Activated naive CD8-positive, alpha-beta T cell treated with anti-CD3 and anti-CD28 coated beads for 36 hours (primary cell): ENCODE measurements around the gene FLVCR2. TPM values are rescaled to one million over a fixed set of nuclear protein-coding genes. Genes with fewer than 3 reads are reported as not detected.

Experiments used
- DNase-seq: peaks from one replicate; pipeline ENCODE4 v3.0.0; 2021
- H3K27ac Mint-ChIP-seq: one replicate; pipeline ENCODE4 v1.8.0; 2022; ENCODE audit warnings: mild to moderate bottlenecking, moderate library complexity, mixed read lengths
- H3K27me3 Mint-ChIP-seq: one replicate; pipeline ENCODE4 v1.8.0; 2022; ENCODE audit warnings: mild to moderate bottlenecking, mixed read lengths
- H3K36me3 Mint-ChIP-seq: one replicate; pipeline ENCODE4 v1.8.0; 2021; ENCODE audit warnings: mild to moderate bottlenecking, mixed read lengths
- H3K4me1 Mint-ChIP-seq: one replicate; pipeline ENCODE4 v1.8.0; 2021; ENCODE audit warnings: mixed read lengths
- H3K4me3 Mint-ChIP-seq: one replicate; pipeline ENCODE4 v1.8.0; 2022; ENCODE audit warnings: mild to moderate bottlenecking, moderate library complexity, mixed read lengths
- H3K9me3 Mint-ChIP-seq: one replicate; pipeline ENCODE4 v1.8.0; 2022; ENCODE audit warnings: mixed read lengths
- total RNA-seq, 2 experiments: library from RNA; stranded (reverse); gene quantifications; one replicate each; pipeline ENCODE4 v1.2.3, GENCODE V29; 2021

Gene FLVCR2
- total RNA-seq, 2 experiments from 2014 or later: 0.64 to 0.78 TPM

DNA sequence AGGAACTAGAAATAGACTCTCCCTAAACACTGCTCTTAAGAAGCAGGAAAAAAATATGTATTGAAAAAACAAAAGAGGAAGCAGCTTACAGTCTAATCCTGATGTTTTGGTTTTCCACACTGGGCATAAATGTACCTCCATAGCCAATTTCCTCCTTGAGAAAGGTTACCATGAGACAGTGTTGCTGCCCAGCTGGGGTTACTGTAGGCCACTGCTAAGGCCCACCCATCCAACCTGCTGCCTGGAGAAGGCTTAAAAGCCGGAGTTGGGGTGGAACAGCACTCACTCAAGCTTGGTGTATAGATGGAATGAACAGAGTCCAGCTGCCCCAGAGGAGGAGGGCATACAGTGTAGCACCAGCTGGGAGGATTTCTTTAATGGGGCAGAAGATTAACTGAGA, 41.1 kb downstream of the FLVCR2 start:
- Mint-ChIP-seq H3K27me3 (no peaks in the 10 kb centered on the region), H3K9me3 (no peaks in the 10 kb centered on the region), H3K4me1 (no peaks in the 10 kb centered on the region), H3K27ac (no peak overlapping the region), H3K36me3 (no peaks in the 10 kb centered on the region), H3K4me3 (no peak overlapping the region)
- no peak for DNase-seq

DNA sequence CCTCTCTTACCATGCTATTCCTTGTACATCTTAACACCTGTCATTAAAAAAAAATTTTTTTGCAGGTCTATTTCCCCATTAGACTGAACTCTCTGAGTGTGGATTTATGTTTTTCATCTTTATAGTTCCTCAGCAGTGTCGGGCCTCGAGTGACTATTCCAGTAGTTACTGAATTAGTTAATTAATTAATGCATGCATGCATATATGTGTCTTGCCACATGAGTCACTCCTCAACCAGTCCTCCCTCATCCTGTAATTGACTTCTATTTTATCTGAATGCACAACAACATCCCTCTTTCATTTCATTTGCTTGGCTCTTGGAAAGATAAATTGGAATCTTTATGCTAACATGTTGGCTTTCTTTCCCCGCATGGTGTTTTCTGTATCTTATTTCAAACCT, 46.6 kb downstream of the FLVCR2 start:
- no peaks in the 10 kb centered on the region for H3K27me3 Mint-ChIP-seq
- peaks cover 1% of the 10 kb centered on the region for H3K36me3 Mint-ChIP-seq
- no peaks in the 10 kb centered on the region for H3K4me1 Mint-ChIP-seq
- H3K4me3 Mint-ChIP-seq: no peak overlapping the region
- DNase-seq: no peak
- no peak overlapping the region for H3K27ac Mint-ChIP-seq
- H3K9me3 Mint-ChIP-seq: no peaks in the 10 kb centered on the region

DNA sequence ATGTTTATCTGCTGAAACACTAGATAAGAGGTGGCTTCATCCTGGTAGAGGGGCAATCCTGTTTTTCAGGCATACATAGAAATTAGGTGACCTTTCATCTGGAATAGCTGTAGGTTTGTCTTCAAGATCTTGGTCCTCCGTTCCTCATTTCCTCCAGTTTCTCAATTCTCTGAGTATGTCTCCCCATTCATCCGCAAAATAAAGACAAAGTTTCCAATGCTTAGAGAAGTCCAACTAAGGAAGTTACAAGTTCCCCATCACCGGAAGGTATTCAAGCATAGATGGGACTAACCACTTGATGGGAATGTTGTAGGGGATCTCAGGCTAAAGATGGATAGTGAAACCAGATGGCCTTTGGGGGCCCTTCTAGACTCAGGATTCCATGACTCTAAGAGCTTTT, 48.0 kb downstream of the FLVCR2 start:
- Mint-ChIP-seq H3K36me3 (peaks cover 1% of the 10 kb centered on the region), H3K9me3 (no peaks in the 10 kb centered on the region), H3K4me3 (no peak overlapping the region), H3K4me1 (no peaks in the 10 kb centered on the region), H3K27ac (no peak overlapping the region), H3K27me3 (no peaks in the 10 kb centered on the region)
- no peak for DNase-seq

DNA sequence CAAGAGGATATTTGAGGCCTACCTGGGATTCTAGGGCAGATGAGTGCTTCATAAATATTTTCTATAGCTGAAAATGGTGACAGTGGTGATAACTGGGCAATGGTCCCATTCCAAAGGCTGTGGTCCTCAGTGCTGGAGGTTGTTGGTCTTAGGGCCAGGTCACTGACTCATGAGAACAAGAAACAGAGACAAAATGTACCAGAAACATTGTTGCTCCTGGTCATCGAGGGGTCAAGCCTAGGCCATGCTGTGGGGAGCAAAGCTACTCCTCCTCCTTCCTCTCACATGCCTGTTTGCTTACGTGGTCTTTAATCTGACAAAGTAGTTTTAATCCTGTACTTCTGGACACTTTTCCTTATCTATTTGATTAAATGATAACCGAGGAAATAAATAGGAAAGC, 48.4 kb downstream of the FLVCR2 start:
- no peak for DNase-seq
- no peak overlapping the region for H3K27ac Mint-ChIP-seq
- no peak overlapping the region for H3K4me3 Mint-ChIP-seq
- no peaks in the 10 kb centered on the region for H3K27me3 Mint-ChIP-seq
- H3K36me3 Mint-ChIP-seq: peaks cover 1% of the 10 kb centered on the region
- H3K4me1 Mint-ChIP-seq: no peaks in the 10 kb centered on the region
- no peaks in the 10 kb centered on the region for H3K9me3 Mint-ChIP-seq

DNA sequence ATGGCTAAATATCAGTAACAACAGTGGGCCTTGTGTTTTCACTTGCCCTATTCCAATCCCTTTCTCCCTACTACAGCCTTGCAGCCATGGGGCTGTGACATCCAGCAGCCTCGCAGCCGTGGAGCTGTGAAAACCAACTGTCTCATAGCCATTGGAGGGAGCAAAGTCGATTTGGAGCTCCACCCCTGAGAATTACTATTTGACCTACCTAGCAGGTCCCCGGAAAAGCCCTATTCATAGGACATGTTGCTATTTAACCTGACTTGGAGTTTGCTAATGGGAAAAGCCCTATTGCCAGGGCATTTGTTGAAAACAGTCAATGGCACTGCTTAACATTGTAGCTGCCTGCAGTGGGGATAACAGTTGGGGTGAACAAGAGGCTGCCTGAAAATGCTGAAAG, 49.0 kb downstream of the FLVCR2 start:
- no peak for DNase-seq
- Mint-ChIP-seq H3K27me3 (no peaks in the 10 kb centered on the region), H3K27ac (no peak overlapping the region), H3K36me3 (peaks cover 1% of the 10 kb centered on the region), H3K9me3 (no peaks in the 10 kb centered on the region), H3K4me1 (no peaks in the 10 kb centered on the region), H3K4me3 (no peak overlapping the region)

DNA sequence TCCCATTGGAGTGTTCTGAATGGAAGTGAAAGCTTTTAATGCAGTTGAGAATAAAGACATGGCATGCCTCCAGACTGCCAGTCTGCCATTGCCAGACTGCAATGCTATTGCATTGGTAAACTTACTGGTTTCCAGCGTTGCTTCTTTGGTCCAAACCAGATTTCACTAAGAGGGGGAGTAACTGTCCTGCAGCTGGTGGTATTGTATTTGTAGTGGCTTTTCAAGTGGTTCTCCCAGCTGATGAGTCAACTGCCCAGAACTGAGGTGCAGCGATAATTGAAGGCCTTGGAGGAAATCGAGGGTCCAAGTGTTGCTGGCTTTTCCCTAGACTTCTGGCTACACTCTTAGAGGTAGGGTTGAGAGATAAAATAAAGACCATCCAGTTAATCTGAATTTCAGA, 50.4 kb downstream of the FLVCR2 start:
- Mint-ChIP-seq H3K27me3 (no peaks in the 10 kb centered on the region), H3K4me1 (no peaks in the 10 kb centered on the region), H3K9me3 (no peaks in the 10 kb centered on the region), H3K27ac (no peak overlapping the region), H3K36me3 (peaks cover 1% of the 10 kb centered on the region), H3K4me3 (no peak overlapping the region)
- no peak for DNase-seq

DNA sequence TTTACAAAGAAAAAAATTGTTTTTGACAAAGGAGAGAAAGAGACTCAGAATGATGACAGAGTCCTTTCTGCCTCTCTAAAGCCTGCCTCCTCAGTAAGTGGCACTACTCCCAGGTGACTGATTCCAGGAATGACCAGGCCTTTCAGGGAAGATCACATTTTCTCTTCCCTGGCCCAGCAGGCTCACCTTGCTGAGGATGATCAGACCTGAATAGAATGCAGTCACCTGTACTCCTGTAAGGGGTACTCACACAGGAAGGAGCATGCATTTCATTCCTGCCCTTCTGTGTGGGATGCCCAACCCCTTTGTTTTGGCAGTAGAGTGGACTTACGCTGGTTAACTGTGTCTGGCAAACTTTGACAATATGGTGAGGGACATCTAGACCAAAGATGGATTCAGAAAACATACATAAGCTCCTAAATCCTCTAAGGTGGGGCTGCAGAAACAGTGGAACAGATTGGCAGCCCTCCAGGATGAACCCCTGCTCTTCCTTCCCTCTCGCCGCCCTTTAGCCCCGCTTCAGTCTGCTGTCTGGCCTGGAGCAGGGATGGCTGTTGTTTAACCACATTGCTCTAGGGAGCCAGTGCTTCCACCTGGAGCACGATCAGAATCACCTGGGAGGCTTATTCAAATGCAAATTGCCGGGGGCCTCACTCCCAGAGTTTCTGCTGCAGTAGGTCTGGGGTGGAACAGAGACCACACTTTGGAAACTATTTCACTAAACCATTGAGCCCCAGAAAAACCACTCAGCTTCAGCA, 52.5 kb downstream of the FLVCR2 start:
- H3K27me3 Mint-ChIP-seq: no peaks in the 10 kb centered on the region
- H3K36me3 Mint-ChIP-seq: peaks cover 1% of the 10 kb centered on the region
- no peak overlapping the region for H3K27ac Mint-ChIP-seq
- no peaks in the 10 kb centered on the region for H3K9me3 Mint-ChIP-seq
- no peak for DNase-seq
- H3K4me1 Mint-ChIP-seq: no peaks in the 10 kb centered on the region
- H3K4me3 Mint-ChIP-seq: no peak overlapping the region

DNA sequence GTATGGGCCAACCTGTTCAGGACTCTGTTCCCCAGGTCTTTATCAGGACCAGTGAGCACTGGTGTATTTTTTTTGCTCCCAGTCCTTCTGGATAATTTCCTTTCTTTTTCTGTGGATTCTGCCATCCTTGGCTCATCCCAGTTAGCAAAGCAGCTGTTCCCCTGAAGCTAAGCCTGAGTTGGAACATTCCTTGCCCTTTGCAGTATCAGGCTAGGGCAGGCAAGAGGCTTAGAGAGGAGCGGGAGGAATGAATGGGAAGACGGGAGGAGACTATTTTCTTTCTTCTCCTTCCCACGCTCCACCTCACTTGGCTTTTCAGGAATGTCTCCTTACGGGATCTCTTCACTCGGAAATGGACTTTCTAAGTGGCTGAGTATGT, 53.0 kb downstream of the FLVCR2 start:
- Mint-ChIP-seq H3K27ac (no peak overlapping the region), H3K27me3 (no peaks in the 10 kb centered on the region), H3K36me3 (peaks cover 1% of the 10 kb centered on the region), H3K9me3 (no peaks in the 10 kb centered on the region), H3K4me1 (no peaks in the 10 kb centered on the region), H3K4me3 (no peak overlapping the region)
- no peak for DNase-seq

DNA sequence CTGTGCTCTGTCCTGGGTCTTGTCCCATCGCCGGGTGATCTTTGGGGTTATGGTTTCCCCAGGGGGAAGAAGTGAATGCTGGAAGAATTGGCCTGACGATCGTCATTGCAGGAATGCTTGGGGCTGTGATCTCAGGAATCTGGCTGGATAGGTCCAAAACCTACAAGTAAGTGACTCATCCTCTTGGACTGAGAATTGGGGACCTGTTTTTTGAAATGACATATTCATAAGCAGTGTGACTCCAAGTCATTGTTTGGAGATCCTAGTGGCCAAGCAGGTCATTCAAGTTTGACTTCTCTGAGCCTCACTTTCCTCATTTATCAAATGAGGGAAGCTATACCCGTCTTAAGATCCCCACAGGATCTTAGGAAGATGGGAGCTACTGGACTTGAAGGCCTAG, 56.4 kb downstream of the FLVCR2 start:
- Mint-ChIP-seq H3K36me3 (peaks cover 1% of the 10 kb centered on the region), H3K9me3 (no peaks in the 10 kb centered on the region), H3K27ac (no peak overlapping the region), H3K4me3 (no peak overlapping the region), H3K27me3 (no peaks in the 10 kb centered on the region), H3K4me1 (no peaks in the 10 kb centered on the region)
- DNase-seq: no peak

DNA sequence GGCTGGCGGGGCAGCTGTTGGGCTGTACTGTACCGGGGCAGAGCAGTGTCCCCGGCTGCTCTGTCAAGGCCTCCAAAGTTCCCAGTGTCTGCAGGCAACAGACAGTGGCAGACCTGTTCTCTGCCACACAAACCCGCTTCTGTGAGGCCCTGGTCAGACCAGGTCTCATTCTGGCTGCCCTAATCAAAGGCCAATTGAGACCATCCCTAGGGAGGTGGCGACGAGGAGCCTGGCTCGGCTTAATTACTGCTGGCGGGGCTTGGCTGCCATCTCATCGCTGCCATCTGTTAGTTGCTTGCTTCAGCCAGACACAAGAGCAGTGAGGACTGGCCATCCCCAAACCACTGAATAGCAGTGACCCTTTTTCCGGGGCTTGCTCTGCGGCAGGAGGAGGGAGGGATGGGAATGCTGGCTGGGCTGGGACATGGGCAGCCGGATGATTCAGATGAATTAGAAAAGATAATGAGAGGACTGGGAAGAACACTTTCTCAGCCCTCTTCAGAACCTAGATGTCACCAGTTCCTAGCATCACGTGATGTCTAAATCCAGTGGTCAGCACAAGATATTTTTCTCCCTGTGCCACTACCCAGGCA, 57.8 kb downstream of the FLVCR2 start:
- Mint-ChIP-seq H3K36me3 (peaks cover 1% of the 10 kb centered on the region), H3K4me3 (no peak overlapping the region), H3K4me1 (no peaks in the 10 kb centered on the region), H3K27ac (no peak overlapping the region), H3K9me3 (no peaks in the 10 kb centered on the region), H3K27me3 (no peaks in the 10 kb centered on the region)
- no peak for DNase-seq

DNA sequence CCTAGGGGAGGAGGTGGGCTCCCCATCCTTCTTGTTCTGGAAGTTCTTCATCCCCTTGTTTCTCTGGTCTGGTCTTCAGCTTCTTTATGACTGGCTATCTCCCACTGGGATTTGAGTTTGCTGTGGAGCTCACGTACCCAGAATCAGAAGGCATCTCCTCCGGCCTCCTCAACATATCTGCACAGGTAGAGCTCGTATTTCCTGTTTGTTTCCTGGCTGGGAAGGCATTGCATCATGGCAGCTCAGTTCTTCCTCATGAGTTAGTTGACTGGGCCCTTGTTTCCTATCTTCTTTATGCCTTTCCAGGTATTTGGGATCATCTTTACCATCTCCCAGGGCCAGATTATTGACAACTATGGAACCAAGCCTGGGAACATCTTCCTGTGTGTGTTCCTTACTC, 62.5 kb downstream of the FLVCR2 start:
- Mint-ChIP-seq H3K36me3 (peaks cover 3% of the 10 kb centered on the region), H3K27me3 (no peaks in the 10 kb centered on the region), H3K27ac (no peak overlapping the region), H3K4me1 (no peaks in the 10 kb centered on the region), H3K4me3 (no peak overlapping the region), H3K9me3 (no peaks in the 10 kb centered on the region)
- DNase-seq: no peak

DNA sequence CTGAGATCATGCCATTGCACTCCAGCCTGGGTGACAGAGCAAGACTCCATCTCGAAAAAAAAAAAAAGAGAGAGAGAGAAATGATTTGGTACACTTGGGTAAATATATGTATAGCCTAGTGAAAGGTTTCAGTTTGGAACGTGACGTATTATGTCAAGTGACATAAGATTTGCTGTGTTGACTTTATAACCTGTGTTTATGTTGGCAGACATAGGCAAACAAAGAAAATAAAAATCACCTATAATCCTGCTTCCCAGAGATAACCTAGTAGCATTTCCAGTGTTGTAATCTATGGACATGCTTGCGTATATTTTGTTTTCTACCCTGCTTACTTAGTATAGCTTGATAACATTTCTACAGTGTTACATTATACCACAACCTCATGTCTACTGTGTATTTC, 65.6 kb downstream of the FLVCR2 start:
- H3K4me1 Mint-ChIP-seq: no peaks in the 10 kb centered on the region
- no peak for DNase-seq
- H3K36me3 Mint-ChIP-seq: peaks cover 2% of the 10 kb centered on the region
- H3K4me3 Mint-ChIP-seq: no peak overlapping the region
- H3K9me3 Mint-ChIP-seq: no peaks in the 10 kb centered on the region
- H3K27me3 Mint-ChIP-seq: no peaks in the 10 kb centered on the region
- no peak overlapping the region for H3K27ac Mint-ChIP-seq

DNA sequence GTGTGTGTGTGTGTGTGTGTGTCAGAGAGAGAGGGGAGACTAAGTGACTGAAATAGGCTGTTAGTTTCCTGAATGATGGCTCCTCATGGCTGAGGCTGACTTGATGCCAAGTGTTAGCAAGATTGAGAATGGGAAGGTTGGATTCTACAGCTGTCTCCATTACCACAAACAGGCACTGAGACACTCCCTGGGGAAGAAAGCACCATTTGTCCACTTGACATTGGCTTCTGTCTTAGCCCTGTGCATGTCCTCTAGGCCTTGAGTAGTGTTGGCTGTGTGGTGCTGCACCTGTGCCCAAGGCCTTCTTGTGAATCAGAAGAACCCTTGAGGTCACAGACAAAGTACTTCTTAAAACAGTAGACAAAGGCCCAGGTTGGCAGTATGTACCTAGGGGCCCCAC, 66.6 kb downstream of the FLVCR2 start:
- peaks cover 7% of the 10 kb centered on the region for H3K36me3 Mint-ChIP-seq
- no peak for DNase-seq
- H3K4me1 Mint-ChIP-seq: no peaks in the 10 kb centered on the region
- H3K27me3 Mint-ChIP-seq: no peaks in the 10 kb centered on the region
- no peak overlapping the region for H3K4me3 Mint-ChIP-seq
- H3K27ac Mint-ChIP-seq: no peak overlapping the region
- H3K9me3 Mint-ChIP-seq: no peaks in the 10 kb centered on the region

DNA sequence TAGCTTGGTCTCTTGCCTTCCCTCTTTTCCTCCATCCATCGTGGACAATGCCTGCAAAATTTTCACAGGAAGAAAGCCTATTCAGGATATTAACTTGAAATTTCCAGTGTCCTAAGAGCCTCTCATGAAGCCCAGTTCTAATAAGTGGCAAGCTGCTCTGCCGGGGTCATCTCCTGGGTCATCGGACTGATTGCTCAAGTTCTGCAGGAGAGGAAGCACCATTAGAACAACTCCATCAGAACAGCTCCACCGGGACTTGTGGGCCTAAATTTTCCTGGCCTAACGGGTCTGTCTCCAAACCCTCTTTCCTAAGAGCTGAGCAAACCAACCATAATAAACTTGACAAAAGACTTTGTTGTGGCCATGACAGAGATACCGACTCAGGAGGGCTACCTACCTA, 68.3 kb downstream of the FLVCR2 start:
- Mint-ChIP-seq H3K36me3 (peaks cover 14% of the 10 kb centered on the region), H3K27ac (no peak overlapping the region), H3K4me1 (no peaks in the 10 kb centered on the region), H3K4me3 (no peak overlapping the region), H3K9me3 (no peaks in the 10 kb centered on the region), H3K27me3 (no peaks in the 10 kb centered on the region)
- DNase-seq: no peak

DNA sequence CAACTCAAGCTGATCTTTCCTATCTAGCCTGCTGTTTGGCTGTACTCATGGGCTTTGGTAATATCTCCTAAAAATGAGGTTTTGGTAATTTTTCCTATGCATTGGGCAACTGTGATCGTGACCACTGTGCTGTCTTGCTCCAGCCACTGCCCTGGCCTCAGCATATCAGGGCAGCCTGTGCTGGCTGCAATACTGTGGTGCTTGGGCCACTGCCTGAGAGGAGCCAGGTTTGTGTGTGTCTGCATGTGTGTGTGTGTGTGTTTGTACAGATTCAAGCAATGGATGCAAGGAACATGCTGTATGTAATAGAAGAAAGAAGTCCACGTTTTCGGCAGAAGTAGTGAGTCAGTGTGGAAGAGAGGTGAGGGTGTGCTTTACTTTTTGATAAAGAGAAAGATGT, 69.2 kb downstream of the FLVCR2 start:
- Mint-ChIP-seq H3K9me3 (no peaks in the 10 kb centered on the region), H3K36me3 (peaks cover 15% of the 10 kb centered on the region), H3K4me1 (no peaks in the 10 kb centered on the region), H3K27me3 (no peaks in the 10 kb centered on the region), H3K27ac (no peak overlapping the region), H3K4me3 (no peak overlapping the region)
- DNase-seq: no peak

DNA sequence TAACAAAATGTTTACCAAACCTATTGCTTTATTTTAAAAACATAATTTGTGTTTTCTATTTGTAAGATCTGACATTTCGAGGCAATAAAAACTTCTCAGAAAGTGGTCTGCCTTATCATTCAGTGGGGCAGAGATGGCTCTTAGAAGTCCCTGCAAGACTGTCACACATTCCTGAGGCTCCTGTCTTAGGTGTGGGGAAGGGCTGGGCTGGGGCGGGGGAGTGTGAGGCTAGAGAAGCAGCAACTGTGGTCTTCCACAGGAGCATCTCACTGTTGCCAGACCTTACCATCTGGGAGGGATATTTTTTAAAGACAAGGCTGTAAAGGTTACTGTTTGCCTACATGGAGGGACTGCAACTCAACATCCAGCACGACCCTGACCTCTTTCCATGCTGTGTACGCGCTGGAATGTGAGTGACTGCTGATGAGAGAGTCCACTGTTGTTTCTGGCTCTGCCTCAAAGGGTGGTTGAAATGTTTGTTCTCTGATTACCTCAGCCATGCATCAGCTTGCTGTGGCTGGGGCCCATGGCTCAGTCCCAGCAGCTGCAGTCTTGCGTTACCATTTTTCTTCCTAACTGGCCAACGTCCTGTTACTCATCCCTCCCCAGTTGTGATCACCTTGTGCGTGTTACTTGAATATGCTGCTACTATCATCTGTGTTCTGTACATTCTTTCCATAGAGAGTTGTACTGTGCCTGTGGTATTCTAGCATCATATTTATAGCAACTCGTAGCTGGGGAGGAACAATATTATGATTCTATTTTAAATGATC, 69.8 kb downstream of the FLVCR2 start:
- Mint-ChIP-seq H3K27ac (no peak overlapping the region), H3K9me3 (no peaks in the 10 kb centered on the region), H3K27me3 (no peaks in the 10 kb centered on the region), H3K4me1 (no peaks in the 10 kb centered on the region), H3K36me3 (peaks cover 15% of the 10 kb centered on the region), H3K4me3 (no peak overlapping the region)
- no peak for DNase-seq
